Measurements from ENCODE around the gene ATG3. TPM values are rescaled to one million over a fixed set of nuclear protein-coding genes. Genes with fewer than 3 reads are reported as not detected.

The ATG3 gene
- total RNA-seq, 4 donors from 2014 or later = 41.7 to 55.1 (median 44.3) TPM

- H3K4me3 ChIP-seq = no peak overlapping the region
- 23 to 37% methylated on average over 3 of the region's 3 CpGs for WGBS, 2 donors (ENCODE audit: low coverage in 1 of 2)
- no peak overlapping the region for H3K27ac ChIP-seq
- H3K9me3 ChIP-seq = no peaks in the 10 kb centered on the region
- peaks cover 5 to 73% of the 10 kb centered on the region in 2 donors for H3K36me3 ChIP-seq
- no peaks in the 10 kb centered on the region for H3K4me1 ChIP-seq
- TF ChIP-seq EP300 (IDR thresholded peaks at IDR 0.05) = no peak
- no peak for TF ChIP-seq POLR2AphosphoS5 (IDR thresholded peaks at IDR 0.05)
- TF ChIP-seq CTCF (IDR thresholded peaks at IDR 0.05) = no peak
- no peak for TF ChIP-seq POLR2A (IDR thresholded peaks at IDR 0.05)
- no peaks in the 10 kb centered on the region for H3K27me3 ChIP-seq
- no peak for ATAC-seq
Measured at GRCh38 chr3:112579697-112580096, 17.9 kb upstream of the ATG3 start.

- Histone ChIP-seq H3K27me3 (no peaks in the 10 kb centered on the region), H3K27ac (no peak overlapping the region), H3K4me1 (no peaks in the 10 kb centered on the region), H3K4me3 (no peak overlapping the region), H3K9me3 (no peaks in the 10 kb centered on the region), H3K36me3 (peaks cover 5 to 72% of the 10 kb centered on the region in 2 donors)
- no peak for TF ChIP-seq CTCF (IDR thresholded peaks at IDR 0.05)
- TF ChIP-seq POLR2A (IDR thresholded peaks at IDR 0.05) = no peak
- TF ChIP-seq POLR2AphosphoS5 (IDR thresholded peaks at IDR 0.05) = no peak
- no peak for TF ChIP-seq EP300 (IDR thresholded peaks at IDR 0.05)
- WGBS, 2 donors (ENCODE audit: low coverage in 1 of 2) = 86 to 96% methylated on average over 3 of the region's 3 CpGs
- no peak for ATAC-seq
Measured at GRCh38 chr3:112579232-112579631, 17.5 kb upstream of the ATG3 start.

GRCh38 chr3:112572701-112573100, 10.9 kb upstream of the ATG3 start:
- 92 to 100% methylated on average over 1 of the region's 1 CpG for WGBS, 2 donors (ENCODE audit: low coverage in 1 of 2)
- Histone ChIP-seq H3K36me3 (peaks cover 4 to 72% of the 10 kb centered on the region in 2 donors), H3K27ac (no peak overlapping the region)

GRCh38 chr3:112569265-112569664, 7.5 kb upstream of the ATG3 start:
- H3K4me1 ChIP-seq = peaks cover 0 to 3% (median 0%) of the 10 kb centered on the region in 3 donors
- no peaks in the 10 kb centered on the region for H3K9me3 ChIP-seq
- ATAC-seq = no peak
- no peaks in the 10 kb centered on the region for H3K27me3 ChIP-seq
- 36 to 58% methylated on average over 1 of the region's 1 CpG for WGBS, 2 donors (ENCODE audit: low coverage in 1 of 2)
- TF ChIP-seq POLR2AphosphoS5 (IDR thresholded peaks at IDR 0.05) = no peak
- TF ChIP-seq CTCF (IDR thresholded peaks at IDR 0.05) = no peak
- TF ChIP-seq POLR2A (IDR thresholded peaks at IDR 0.05) = no peak
- no peak for TF ChIP-seq EP300 (IDR thresholded peaks at IDR 0.05)
- no peak overlapping the region for H3K4me3 ChIP-seq
- no peak overlapping the region for H3K27ac ChIP-seq
- peaks cover 4 to 84% of the 10 kb centered on the region in 2 donors for H3K36me3 ChIP-seq

More at GRCh38 chr3:112572701-112573100, 10.9 kb upstream of the ATG3 start:
- H3K9me3 ChIP-seq = no peaks in the 10 kb centered on the region
- H3K4me3 ChIP-seq = no peak overlapping the region
- H3K4me1 ChIP-seq = peaks cover 0 to 3% (median 0%) of the 10 kb centered on the region in 3 donors
- H3K27me3 ChIP-seq = no peaks in the 10 kb centered on the region
- TF ChIP-seq EP300 (IDR thresholded peaks at IDR 0.05) (no peak), POLR2A (IDR thresholded peaks at IDR 0.05) (no peak), POLR2AphosphoS5 (IDR thresholded peaks at IDR 0.05) (no peak), CTCF (IDR thresholded peaks at IDR 0.05) (no peak)
- no peak for ATAC-seq

- Histone ChIP-seq H3K9me3 (no peaks in the 10 kb centered on the region), H3K27me3 (no peaks in the 10 kb centered on the region), H3K27ac (no peak overlapping the region), H3K36me3 (peaks cover 4 to 77% of the 10 kb centered on the region in 2 donors), H3K4me3 (no peak overlapping the region), H3K4me1 (peaks cover 0 to 9% (median 4%) of the 10 kb centered on the region in 3 donors)
- ATAC-seq = no peak
- 66 to 78% methylated on average over 1 to 2 of the region's 2 CpGs for WGBS, 2 donors (ENCODE audit: low coverage in 1 of 2)
- TF ChIP-seq POLR2AphosphoS5 (IDR thresholded peaks at IDR 0.05) (peak; percentile 7), POLR2A (IDR thresholded peaks at IDR 0.05) (no peak), CTCF (IDR thresholded peaks at IDR 0.05) (no peak)
Measured at GRCh38 chr3:112568642-112569041, 6.9 kb upstream of the ATG3 start.

All from gastroesophageal sphincter (tissue), 4 donors.